Parathyroid adenoma (tissue), 2 donors: ENCODE data around the gene DHRS11.

Source experiments
- H2AFZ ChIP-seq: fragments of 300-600 bp; sonication (generic); one replicate; pipeline ENCODE4 v1.7.0; 2017; ENCODE audit warnings: antibody characterized with exemption, mild to moderate bottlenecking
- H3K27ac ChIP-seq: fragments of 300-600 bp; sonication (generic); one replicate; pipeline ENCODE4 v1.7.0; 2017
- H3K27me3 ChIP-seq: fragments of 300-600 bp; sonication (generic); one replicate; pipeline ENCODE4 v1.7.0; 2017; ENCODE audit warnings: low read length; ENCODE audit not compliant: control insufficient read depth, insufficient read depth
- H3K36me3 ChIP-seq: fragments of 300-600 bp; sonication (generic); one replicate; pipeline ENCODE4 v1.7.0; 2017; ENCODE audit warnings: low read length; ENCODE audit not compliant: control insufficient read depth, insufficient read depth
- H3K4me1 ChIP-seq: fragments of 300-600 bp; sonication (generic); one replicate; pipeline ENCODE4 v1.7.0; 2017; ENCODE audit warnings: control low read depth
- H3K4me2 ChIP-seq: fragments of 300-600 bp; sonication (generic); one replicate; pipeline ENCODE4 v1.7.0; 2017; ENCODE audit warnings: low read length
- H3K4me3 ChIP-seq: fragments of 300-600 bp; sonication (generic); one replicate; pipeline ENCODE4 v1.7.0; 2017; ENCODE audit warnings: low read depth, low read length
- H3K79me2 ChIP-seq: fragments of 300-600 bp; sonication (generic); one replicate; pipeline ENCODE4 v1.7.0; 2017; ENCODE audit warnings: control low read depth
- H3K9ac ChIP-seq: fragments of 300-600 bp; sonication (generic); one replicate; pipeline ENCODE4 v1.7.0; 2017; ENCODE audit warnings: mild to moderate bottlenecking
- H3K9me3 ChIP-seq: fragments of 300-600 bp; sonication (generic); one replicate; pipeline ENCODE4 v1.7.0; 2017; ENCODE audit warnings: low read length; ENCODE audit not compliant: control insufficient read depth
- TF ChIP-seq, protein P1 (sequence below): fragments of 300-600 bp; sonication (generic); IDR thresholded peaks from one replicate; pipeline ENCODE4 v1.7.0; 2017; ENCODE audit warnings: antibody characterized with exemption, mild to moderate bottlenecking
- donor health status: primary hyperparathyroidism.

DHRS11 gene

DNA sequence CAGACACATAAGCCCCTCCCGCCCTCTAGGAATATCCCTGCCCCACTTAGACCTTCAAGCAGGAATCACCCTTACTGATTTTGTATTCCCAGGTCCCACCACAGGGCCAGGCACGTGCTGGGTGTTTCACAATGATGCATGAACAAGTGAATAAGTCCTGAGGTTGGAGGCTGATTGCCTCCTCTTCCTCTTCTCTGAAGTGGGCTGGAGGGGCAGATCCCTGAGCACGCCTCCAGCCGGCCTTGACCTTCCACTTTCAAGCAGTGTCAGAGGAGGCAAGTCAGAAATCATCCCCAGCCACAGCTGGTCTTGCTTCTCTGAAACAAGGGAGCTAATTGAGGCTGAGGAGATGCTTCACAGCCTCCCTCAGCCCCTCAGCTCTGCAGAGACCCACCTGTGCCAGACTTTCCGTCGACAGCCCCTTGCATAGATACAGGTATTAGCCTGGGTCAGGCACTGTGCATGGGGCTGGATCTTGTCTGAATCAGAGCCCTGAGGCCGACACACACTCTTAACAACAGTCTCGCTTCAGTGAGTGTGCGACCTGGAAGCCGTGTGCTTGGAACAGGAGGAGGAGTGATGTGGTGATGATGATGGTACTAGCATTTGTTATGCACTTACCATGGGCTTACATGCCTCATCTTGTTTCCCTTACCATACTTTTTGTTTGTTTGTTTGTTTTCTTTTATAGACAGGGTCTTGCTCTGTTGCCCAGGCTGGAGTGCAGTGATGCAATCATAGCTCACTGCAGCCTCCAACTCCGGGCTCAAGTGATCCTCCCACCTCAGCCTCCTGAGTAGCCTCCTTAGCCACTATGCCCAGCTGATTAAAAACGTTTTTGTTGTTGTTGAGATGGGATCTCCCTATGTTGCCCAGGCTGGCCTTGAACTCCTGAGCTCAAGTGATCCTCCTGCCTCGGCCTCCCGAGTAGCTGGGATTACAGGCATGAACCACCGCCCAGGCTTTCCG is 24.7 kb downstream of the DHRS11 start:
- TF ChIP-seq, protein P1, sequence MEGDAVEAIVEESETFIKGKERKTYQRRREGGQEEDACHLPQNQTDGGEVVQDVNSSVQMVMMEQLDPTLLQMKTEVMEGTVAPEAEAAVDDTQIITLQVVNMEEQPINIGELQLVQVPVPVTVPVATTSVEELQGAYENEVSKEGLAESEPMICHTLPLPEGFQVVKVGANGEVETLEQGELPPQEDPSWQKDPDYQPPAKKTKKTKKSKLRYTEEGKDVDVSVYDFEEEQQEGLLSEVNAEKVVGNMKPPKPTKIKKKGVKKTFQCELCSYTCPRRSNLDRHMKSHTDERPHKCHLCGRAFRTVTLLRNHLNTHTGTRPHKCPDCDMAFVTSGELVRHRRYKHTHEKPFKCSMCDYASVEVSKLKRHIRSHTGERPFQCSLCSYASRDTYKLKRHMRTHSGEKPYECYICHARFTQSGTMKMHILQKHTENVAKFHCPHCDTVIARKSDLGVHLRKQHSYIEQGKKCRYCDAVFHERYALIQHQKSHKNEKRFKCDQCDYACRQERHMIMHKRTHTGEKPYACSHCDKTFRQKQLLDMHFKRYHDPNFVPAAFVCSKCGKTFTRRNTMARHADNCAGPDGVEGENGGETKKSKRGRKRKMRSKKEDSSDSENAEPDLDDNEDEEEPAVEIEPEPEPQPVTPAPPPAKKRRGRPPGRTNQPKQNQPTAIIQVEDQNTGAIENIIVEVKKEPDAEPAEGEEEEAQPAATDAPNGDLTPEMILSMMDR, result no peak
- Histone ChIP-seq H3K9ac (no peak overlapping the region), H3K9me3 (no peaks in the 10 kb centered on the region), H3K27ac (no peak overlapping the region), H3K4me2 (no peak overlapping the region), H3K4me1 (no peaks in the 10 kb centered on the region), H3K4me3 (no peak overlapping the region), H3K36me3 (no peaks in the 10 kb centered on the region), H2AFZ (no peak overlapping the region), H3K27me3 (no peaks in the 10 kb centered on the region), H3K79me2 (no peaks in the 10 kb centered on the region)

DNA sequence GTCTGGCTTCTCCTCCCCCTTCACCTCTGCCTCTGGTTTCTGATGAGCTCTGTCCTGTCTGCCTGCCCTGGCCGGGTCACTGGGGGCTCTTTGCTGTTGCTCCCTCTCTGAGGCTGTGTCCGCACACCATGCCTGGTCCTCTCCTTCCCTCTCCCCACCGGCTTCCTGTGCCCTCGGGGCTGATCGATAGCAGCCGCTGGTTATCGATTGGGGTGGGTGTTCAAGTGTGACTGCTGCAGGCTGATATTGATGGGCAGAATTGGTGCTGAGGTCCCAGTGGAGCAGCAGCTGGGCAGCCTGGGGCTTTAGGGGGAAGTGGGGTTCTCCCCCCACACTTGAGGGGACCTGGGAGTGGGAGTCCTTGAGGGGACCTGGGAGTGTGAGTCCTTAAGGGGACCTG is 26.1 kb downstream of the DHRS11 start:
- Histone ChIP-seq H3K79me2 (no peaks in the 10 kb centered on the region), H3K27me3 (no peaks in the 10 kb centered on the region), H3K9ac (no peak overlapping the region), H2AFZ (no peak overlapping the region), H3K4me2 (no peak overlapping the region), H3K4me1 (no peaks in the 10 kb centered on the region), H3K4me3 (no peak overlapping the region), H3K27ac (no peak overlapping the region), H3K9me3 (no peaks in the 10 kb centered on the region), H3K36me3 (no peaks in the 10 kb centered on the region)
- TF ChIP-seq, protein P1, result no peak

DNA sequence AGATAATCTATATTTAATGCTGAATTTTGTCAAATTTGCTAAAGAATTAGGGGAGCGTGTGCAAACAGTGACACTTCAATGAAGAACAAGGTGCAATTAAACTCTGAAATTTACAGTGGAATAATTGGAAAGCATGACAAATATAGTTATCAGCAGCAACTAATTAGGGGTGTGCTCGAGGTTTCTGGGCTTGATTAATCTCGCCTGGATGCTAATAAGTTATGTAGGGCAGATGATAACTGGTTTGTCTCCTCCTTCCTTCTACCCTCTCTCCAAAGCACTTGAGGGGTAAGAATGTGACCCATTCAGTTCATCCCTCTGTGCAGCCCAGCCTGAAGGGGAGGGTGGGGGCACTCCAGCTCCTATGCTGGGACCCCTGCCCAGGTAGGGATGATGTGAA is 31.6 kb downstream of the DHRS11 start:
- Histone ChIP-seq H3K4me3 (no peak overlapping the region), H3K9me3 (no peaks in the 10 kb centered on the region), H3K27me3 (no peaks in the 10 kb centered on the region), H2AFZ (no peak overlapping the region), H3K4me1 (no peaks in the 10 kb centered on the region), H3K4me2 (no peak overlapping the region), H3K79me2 (no peaks in the 10 kb centered on the region), H3K36me3 (no peaks in the 10 kb centered on the region), H3K9ac (no peak overlapping the region), H3K27ac (no peak overlapping the region)
- TF ChIP-seq, protein P1, result no peak

DNA sequence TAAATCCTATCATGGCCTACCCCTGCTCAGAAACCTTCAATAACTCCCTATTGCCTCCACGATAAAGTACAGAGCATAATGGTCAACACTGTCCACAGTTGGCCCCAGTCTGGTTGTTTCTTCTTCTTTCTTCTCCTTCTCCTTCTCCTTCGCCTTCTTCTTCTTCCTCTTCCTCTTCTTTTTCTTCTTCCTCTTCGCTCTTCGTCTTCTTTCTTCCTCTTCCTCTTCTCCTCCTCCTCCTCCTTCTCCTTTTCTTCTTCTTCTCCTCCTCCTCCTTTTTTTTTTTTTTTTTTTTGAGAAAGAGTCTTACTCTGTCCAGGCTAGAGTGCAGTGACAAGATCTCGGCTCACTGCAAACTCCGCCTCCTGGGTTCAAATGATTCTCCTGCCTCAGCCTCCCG is 33.5 kb downstream of the DHRS11 start:
- H3K4me1 ChIP-seq, result no peaks in the 10 kb centered on the region
- H3K4me2 ChIP-seq, result no peak overlapping the region
- H3K79me2 ChIP-seq, result no peaks in the 10 kb centered on the region
- H2AFZ ChIP-seq, result no peak overlapping the region
- H3K9ac ChIP-seq, result no peak overlapping the region
- no peak overlapping the region for H3K27ac ChIP-seq
- no peak overlapping the region for H3K4me3 ChIP-seq
- no peaks in the 10 kb centered on the region for H3K36me3 ChIP-seq
- H3K9me3 ChIP-seq, result no peaks in the 10 kb centered on the region
- no peaks in the 10 kb centered on the region for H3K27me3 ChIP-seq
- TF ChIP-seq, protein P1, result no peak

DNA sequence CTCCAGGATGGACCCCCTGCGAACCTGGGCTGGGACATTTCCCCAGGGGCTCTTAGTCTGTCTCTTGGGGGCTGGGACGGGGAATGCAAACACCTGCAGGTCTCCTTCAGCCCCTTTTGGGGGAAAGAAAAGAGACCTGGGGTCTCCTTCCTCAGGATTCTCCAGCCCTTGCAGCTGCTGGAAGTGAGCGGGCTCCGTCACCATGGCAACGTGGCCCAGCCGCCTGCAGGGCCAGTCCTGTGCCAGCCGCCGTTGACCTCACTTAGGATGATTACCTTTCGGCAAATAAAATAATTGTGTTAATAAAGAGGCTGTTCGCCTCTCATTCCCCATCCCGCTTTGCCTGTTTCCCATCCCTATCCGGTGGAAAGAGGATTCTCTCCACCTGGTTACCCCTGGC is 35.4 kb downstream of the DHRS11 start:
- no peak overlapping the region for H2AFZ ChIP-seq
- no peaks in the 10 kb centered on the region for H3K9me3 ChIP-seq
- H3K27me3 ChIP-seq, result no peaks in the 10 kb centered on the region
- TF ChIP-seq, protein P1, result no peak
- H3K36me3 ChIP-seq, result no peaks in the 10 kb centered on the region
- H3K27ac ChIP-seq, result no peak overlapping the region
- no peaks in the 10 kb centered on the region for H3K4me1 ChIP-seq
- no peak overlapping the region for H3K4me2 ChIP-seq
- no peak overlapping the region for H3K4me3 ChIP-seq
- no peak overlapping the region for H3K9ac ChIP-seq
- no peaks in the 10 kb centered on the region for H3K79me2 ChIP-seq
